BJ (cell line): ENCODE results near the gene ARHGAP30. TPM values are rescaled to one million over a fixed set of nuclear protein-coding genes. Genes with fewer than 3 reads are reported as not detected.

Experiments
- CTCF ChIA-PET: fragments of 350-600 bp; formaldehyde crosslinking; extraction: SDS; loops from one replicate; lab custom pipeline; 2021; ENCODE audit warnings: antibody characterized with exemption, inconsistent platforms; lab: Yijun Ruan, JAX
- POLR2A ChIA-PET: fragments of 300-600 bp; sonication (Branson Sonifier 250); formaldehyde crosslinking; extraction: SDS; loops from one replicate; lab custom pipeline; 2021; ENCODE audit warnings: antibody characterized with exemption; lab: Charles Lee
- DNase-seq: peaks from one replicate; pipeline ENCODE4 v3.0.0-alpha.2; 2011; ENCODE audit warnings: low read depth
- H3K27me3 ChIP-seq: 2 replicates; pipeline ENCODE4 v1.6.0; 2011; ENCODE audit warnings: low read length; ENCODE audit not compliant: control insufficient read depth, insufficient read depth
- H3K36me3 ChIP-seq: 2 replicates; pipeline ENCODE4 v1.5.1; 2011; ENCODE audit warnings: low read length; ENCODE audit not compliant: control insufficient read depth, insufficient read depth
- H3K4me3 ChIP-seq: 2 replicates; pipeline ENCODE4 v1.5.1; 2011; ENCODE audit warnings: low read depth, mild to moderate bottlenecking, control low read depth, low read length
- CTCF ChIP-seq: IDR thresholded peaks from 2 replicates; pipeline ENCODE4 v1.5.1; 2011; ENCODE audit warnings: low read depth, mild to moderate bottlenecking, control low read depth, inconsistent platforms, low read length, moderate library complexity; ENCODE audit not compliant: insufficient read depth
- polyA plus RNA-seq: library from polyadenylated mRNA; depleted of rRNA; stranded (reverse); fragments of >200 nt; gene quantifications from 2 replicates; pipeline ENCODE4 v1.2.3, GENCODE V29; 2011

Gene ARHGAP30
- polyA plus RNA-seq, 1 experiment, result not detected

GRCh38 chr1:161013488-161014230 is 56.0 kb downstream of the ARHGAP30 start:
- H3K4me3 ChIP-seq, result no peak overlapping the region
- TF ChIP-seq CTCF, result no peak
- CTCF ChIA-PET, result interaction anchor here (0.8 to 1.8 kb wide), 2 partner anchors 12 to 17 kb away, joined by 3 to 6 read pairs; no protein-coding TSS in a partner anchor
- peaks cover 5% of the 10 kb centered on the region for H3K27me3 ChIP-seq
- POLR2A ChIA-PET, result interaction anchor here (0.6 kb wide), 2 partner anchors 125 to 373 kb away, joined by 3 read pairs; no protein-coding TSS in a partner anchor
- H3K36me3 ChIP-seq, result no peaks in the 10 kb centered on the region
- no peak for DNase-seq

GRCh38 chr1:161013131-161013487 is 56.6 kb downstream of the ARHGAP30 start:
- no peak for TF ChIP-seq CTCF
- POLR2A ChIA-PET, result interaction anchor here (0.6 kb wide), 2 partner anchors 125 to 374 kb away, joined by 3 read pairs; no protein-coding TSS in a partner anchor
- Histone ChIP-seq H3K36me3 (no peaks in the 10 kb centered on the region), H3K4me3 (no peak overlapping the region), H3K27me3 (peaks cover under 1% of the 10 kb centered on the region; the same call in 1 of the 2 replicates)
- DNase-seq, result no peak
- CTCF ChIA-PET, result interaction anchor here (0.8 to 1.8 kb wide), 2 partner anchors 12 to 16 kb away, joined by 3 to 6 read pairs; no protein-coding TSS in a partner anchor

GRCh38 chr1:161012420-161012819 is 57.3 kb downstream of the ARHGAP30 start:
- CTCF ChIA-PET, result interaction anchor here (0.9 to 1.8 kb wide), 2 partner anchors 15 to 29 kb away, joined by 5 to 6 read pairs; no protein-coding TSS in a partner anchor

GRCh38 chr1:161009602-161010211 is 60.0 kb downstream of the ARHGAP30 start:
- ChIA-PET CTCF (interaction anchor here (1.0 to 4.6 kb wide), 4 partner anchors 12 to 88 kb away, joined by 3 to 25 read pairs (median 4); partner anchors contain the start of genes F11R and KLHDC9), POLR2A (interaction anchor here (0.6 kb wide), 1 partner anchor 9 kb away, joined by 5 read pairs; no protein-coding TSS in a partner anchor)
- Histone ChIP-seq H3K36me3 (no peaks in the 10 kb centered on the region), H3K27me3 (no peaks in the 10 kb centered on the region), H3K4me3 (no peak overlapping the region)
- no peak for DNase-seq
- TF ChIP-seq CTCF, result no peak

More at GRCh38 chr1:161012420-161012819, 57.3 kb downstream of the ARHGAP30 start:
- no peak for TF ChIP-seq CTCF
- POLR2A ChIA-PET, result no interaction called here
- no peak for DNase-seq
- no peak overlapping the region for H3K4me3 ChIP-seq
- H3K36me3 ChIP-seq, result no peaks in the 10 kb centered on the region
- H3K27me3 ChIP-seq, result no peaks in the 10 kb centered on the region
